SH-SY5Y (cell line): ENCODE results near the gene NRG2.

Source experiments
- GATA2 ChIP-seq: IDR thresholded peaks from 2 replicates; pipeline ENCODE4 v1.6.1; 2011; ENCODE audit warnings: mild to moderate bottlenecking, low read depth, low read length
- GATA3 ChIP-seq: IDR thresholded peaks from 2 replicates; pipeline ENCODE4 v1.6.1; 2011; ENCODE audit warnings: low read depth, mild to moderate bottlenecking, low read length, moderate library complexity

- TF ChIP-seq GATA3 (no peak), GATA2 (no peak)
Observed at GRCh38 chr5:139888370-139888769, 154.7 kb downstream of the NRG2 start.
